Panc1 (cell line): Measurements from ENCODE around the gene MYMK. TPM values are rescaled to one million over a fixed set of nuclear protein-coding genes. Genes with fewer than 3 reads are reported as not detected.
A peak's percentile ranks its signal among the peaks of the same experiment; 100 is the strongest.

Source experiments
- ATAC-seq: fragments of 200-7000 bp; cut with Tn5 transposase; 2 replicates; pipeline ENCODE4 v1.9.1; 2020; ENCODE audit warnings: mild to moderate bottlenecking, moderate library complexity
- BruUV-seq: library from RNA; stranded (reverse); fragments of 400-500 nt; replicated peaks from 2 replicates; lab custom pipeline; 2021; lab: Mats Ljungman, UMichigan
- CTCF ChIA-PET: fragments of 300-600 bp; sonication (Branson Sonifier 250); formaldehyde crosslinking; loops from one replicate; lab custom pipeline; 2022; ENCODE audit warnings: antibody characterized with exemption; lab: Charles Lee
- POLR2A ChIA-PET: fragments of 300-600 bp; sonication (Branson Sonifier 250); formaldehyde crosslinking; loops from one replicate; lab custom pipeline; 2022; ENCODE audit warnings: antibody characterized with exemption; lab: Charles Lee
- DNase-seq: peaks from one replicate; pipeline ENCODE4 v3.0.0-alpha.2; 2010; ENCODE audit warnings: low read depth, low spot score
- H3K27ac ChIP-seq: 2 replicates; pipeline ENCODE4 v1.5.1; 2011; ENCODE audit warnings: mild to moderate bottlenecking, low read length, inconsistent platforms
- H3K27me3 ChIP-seq: fragments of 200-500 bp; sonication (Bioruptor generic); 2 replicates; pipeline ENCODE4 v1.6.0; 2014; ENCODE audit warnings: low read length, inconsistent platforms; ENCODE audit not compliant: control insufficient read depth, insufficient read depth
- H3K36me3 ChIP-seq: fragments of 200-500 bp; sonication (Bioruptor generic); 2 replicates; pipeline ENCODE4 v1.5.1; 2014; ENCODE audit warnings: inconsistent platforms, mild to moderate bottlenecking, low read length, moderate library complexity; ENCODE audit not compliant: control insufficient read depth, insufficient read depth
- H3K4me1 ChIP-seq: 2 replicates; pipeline ENCODE4 v1.5.1; 2011; ENCODE audit warnings: inconsistent platforms, mild to moderate bottlenecking, low read length, moderate library complexity; ENCODE audit not compliant: control insufficient read depth, insufficient read depth
- H3K4me3 ChIP-seq, 2 experiments: 2 replicates each; pipeline ENCODE4 v1.5.1; 2011 to 2012; ENCODE audit warnings: low read depth in 2 of 2, low read length in 2 of 2, mild to moderate bottlenecking in 2 of 2, inconsistent platforms in 1 of 2, moderate library complexity in 1 of 2
- H3K9me3 ChIP-seq: fragments of 200-500 bp; sonication (Bioruptor generic); 2 replicates; pipeline ENCODE4 v1.5.1; 2014; ENCODE audit warnings: low read depth, mild to moderate bottlenecking, inconsistent platforms, low read length, moderate library complexity; ENCODE audit not compliant: control insufficient read depth, insufficient read depth
- POLR2AphosphoS5 ChIP-seq: IDR thresholded peaks from 2 replicates; pipeline ENCODE4 v1.6.1; 2012; ENCODE audit warnings: mild to moderate bottlenecking, low read depth, low read length, moderate library complexity
- SIN3A ChIP-seq: IDR thresholded peaks from 2 replicates; pipeline ENCODE4 v1.6.1; 2012; ENCODE audit warnings: low read depth, mild to moderate bottlenecking, low read length, moderate library complexity, borderline replicate concordance; ENCODE audit not compliant: insufficient read depth
- TCF7L2 ChIP-seq: IDR thresholded peaks from 2 replicates; pipeline ENCODE4 v1.6.1; 2011; ENCODE audit warnings: mild to moderate bottlenecking, low read depth, low read length, inconsistent platforms
- in situ Hi-C: cut with HindIII; loops from 2 replicates; pipeline ENCODE4 v1.10.0; 2016; ENCODE audit warnings: low sequenced_read_pairs, low pct_unique_long_range_greater_than_20kb
- intact Hi-C: fragments of 100-400 bp; cut with micrococcal nuclease; formaldehyde crosslinking; loops from one replicate; pipeline ENCODE4 v1.10.0; 2022; ENCODE audit not compliant: unreplicated experiment
- total RNA-seq: library from RNA; stranded (reverse); gene quantifications from one replicate; pipeline ENCODE4 v1.2.1, GENCODE V29; 2021; ENCODE audit not compliant: unreplicated experiment
- TF ChIP-seq, protein P1 (sequence below): fragments of 450-650 bp; IDR thresholded peaks from 2 replicates; pipeline ENCODE4 v1.5.1; 2017; ENCODE audit warnings: mild to moderate bottlenecking
- TF ChIP-seq, protein P2 (sequence below), 2 experiments: IDR thresholded peaks; 2 replicates each; pipeline ENCODE4 v1.6.1; 2011 to 2012; ENCODE audit warnings: low read depth in 2 of 2, control low read depth in 1 of 2, low read length in 1 of 2, mild to moderate bottlenecking in 1 of 2, moderate library complexity in 1 of 2; ENCODE audit not compliant: insufficient read depth in 1 of 2

The MYMK gene
- total RNA-seq, 1 experiment from 2014 or later: not detected

DNA sequence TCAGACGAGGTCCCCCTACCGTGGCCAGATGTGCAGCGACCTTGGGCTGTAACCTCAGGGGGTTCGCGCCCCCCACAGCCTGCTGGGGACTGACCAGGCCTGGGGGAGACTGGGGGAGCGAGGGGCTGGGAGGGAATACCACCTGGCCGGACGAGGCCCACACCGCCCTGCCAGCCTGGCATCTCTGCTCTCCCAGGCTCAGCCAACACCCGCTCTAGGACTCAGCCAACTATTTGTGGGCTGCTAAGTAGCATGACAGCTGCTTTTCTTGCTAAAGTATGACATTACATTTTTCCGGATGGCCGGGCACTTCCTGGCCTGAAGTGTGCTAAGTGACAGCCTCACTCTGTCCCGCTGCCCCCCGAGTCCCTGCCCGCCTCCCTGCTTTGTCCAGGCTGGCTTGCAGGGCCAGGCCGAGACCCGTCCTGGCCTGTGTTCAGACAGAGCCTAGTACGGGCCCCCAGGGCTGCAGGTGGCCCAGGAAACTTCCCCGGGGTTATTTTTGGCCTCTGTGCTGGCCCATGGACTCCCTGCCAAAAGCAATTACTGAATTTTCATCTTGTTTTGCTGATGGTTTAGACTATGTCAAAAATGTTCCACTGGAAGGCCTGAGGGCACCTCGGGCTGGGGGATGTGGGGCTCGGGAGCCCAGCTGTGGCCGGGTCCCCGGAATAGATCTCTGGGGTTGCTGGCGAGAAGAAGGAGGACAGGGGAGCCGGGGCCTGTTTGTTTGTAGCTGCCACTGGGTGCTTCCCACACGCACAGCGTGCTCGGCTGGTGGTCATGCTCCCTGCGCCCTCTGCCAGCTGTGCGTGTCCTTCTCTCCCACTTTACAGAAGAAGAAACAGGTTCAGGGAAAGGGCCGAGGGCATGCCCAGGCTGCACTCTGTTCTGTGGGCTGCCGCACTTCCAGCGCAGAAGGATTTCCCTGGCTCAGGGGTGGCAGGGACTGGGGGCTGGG lies 32.4 kb downstream of the MYMK start:
- Histone ChIP-seq H3K27ac (no peak overlapping the region), H3K27me3 (no peaks in the 10 kb centered on the region), H3K9me3 (no peaks in the 10 kb centered on the region), H3K36me3 (no peaks in the 10 kb centered on the region), H3K4me3 (no peak overlapping the region), H3K4me1 (no peaks in the 10 kb centered on the region; the same call in 1 of the 2 replicates)
- DNase-seq: no peak
- intact Hi-C loops: no loop called here
- TF ChIP-seq TCF7L2 (no peak), POLR2AphosphoS5 (no peak)
- TF ChIP-seq, protein P1, sequence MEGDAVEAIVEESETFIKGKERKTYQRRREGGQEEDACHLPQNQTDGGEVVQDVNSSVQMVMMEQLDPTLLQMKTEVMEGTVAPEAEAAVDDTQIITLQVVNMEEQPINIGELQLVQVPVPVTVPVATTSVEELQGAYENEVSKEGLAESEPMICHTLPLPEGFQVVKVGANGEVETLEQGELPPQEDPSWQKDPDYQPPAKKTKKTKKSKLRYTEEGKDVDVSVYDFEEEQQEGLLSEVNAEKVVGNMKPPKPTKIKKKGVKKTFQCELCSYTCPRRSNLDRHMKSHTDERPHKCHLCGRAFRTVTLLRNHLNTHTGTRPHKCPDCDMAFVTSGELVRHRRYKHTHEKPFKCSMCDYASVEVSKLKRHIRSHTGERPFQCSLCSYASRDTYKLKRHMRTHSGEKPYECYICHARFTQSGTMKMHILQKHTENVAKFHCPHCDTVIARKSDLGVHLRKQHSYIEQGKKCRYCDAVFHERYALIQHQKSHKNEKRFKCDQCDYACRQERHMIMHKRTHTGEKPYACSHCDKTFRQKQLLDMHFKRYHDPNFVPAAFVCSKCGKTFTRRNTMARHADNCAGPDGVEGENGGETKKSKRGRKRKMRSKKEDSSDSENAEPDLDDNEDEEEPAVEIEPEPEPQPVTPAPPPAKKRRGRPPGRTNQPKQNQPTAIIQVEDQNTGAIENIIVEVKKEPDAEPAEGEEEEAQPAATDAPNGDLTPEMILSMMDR: no peak
- TF ChIP-seq, protein P2, sequence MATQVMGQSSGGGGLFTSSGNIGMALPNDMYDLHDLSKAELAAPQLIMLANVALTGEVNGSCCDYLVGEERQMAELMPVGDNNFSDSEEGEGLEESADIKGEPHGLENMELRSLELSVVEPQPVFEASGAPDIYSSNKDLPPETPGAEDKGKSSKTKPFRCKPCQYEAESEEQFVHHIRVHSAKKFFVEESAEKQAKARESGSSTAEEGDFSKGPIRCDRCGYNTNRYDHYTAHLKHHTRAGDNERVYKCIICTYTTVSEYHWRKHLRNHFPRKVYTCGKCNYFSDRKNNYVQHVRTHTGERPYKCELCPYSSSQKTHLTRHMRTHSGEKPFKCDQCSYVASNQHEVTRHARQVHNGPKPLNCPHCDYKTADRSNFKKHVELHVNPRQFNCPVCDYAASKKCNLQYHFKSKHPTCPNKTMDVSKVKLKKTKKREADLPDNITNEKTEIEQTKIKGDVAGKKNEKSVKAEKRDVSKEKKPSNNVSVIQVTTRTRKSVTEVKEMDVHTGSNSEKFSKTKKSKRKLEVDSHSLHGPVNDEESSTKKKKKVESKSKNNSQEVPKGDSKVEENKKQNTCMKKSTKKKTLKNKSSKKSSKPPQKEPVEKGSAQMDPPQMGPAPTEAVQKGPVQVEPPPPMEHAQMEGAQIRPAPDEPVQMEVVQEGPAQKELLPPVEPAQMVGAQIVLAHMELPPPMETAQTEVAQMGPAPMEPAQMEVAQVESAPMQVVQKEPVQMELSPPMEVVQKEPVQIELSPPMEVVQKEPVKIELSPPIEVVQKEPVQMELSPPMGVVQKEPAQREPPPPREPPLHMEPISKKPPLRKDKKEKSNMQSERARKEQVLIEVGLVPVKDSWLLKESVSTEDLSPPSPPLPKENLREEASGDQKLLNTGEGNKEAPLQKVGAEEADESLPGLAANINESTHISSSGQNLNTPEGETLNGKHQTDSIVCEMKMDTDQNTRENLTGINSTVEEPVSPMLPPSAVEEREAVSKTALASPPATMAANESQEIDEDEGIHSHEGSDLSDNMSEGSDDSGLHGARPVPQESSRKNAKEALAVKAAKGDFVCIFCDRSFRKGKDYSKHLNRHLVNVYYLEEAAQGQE (IDR thresholded peaks at IDR 0.05; ENCODE audit: insufficient read depth in 1 of 2, low read depth in 2 of 2, low read length in 1 of 2): no peak
- CTCF ChIA-PET: interaction anchor here (0.6 kb wide), 1 partner anchor 8 kb away, joined by 7 read pairs; no protein-coding TSS in a partner anchor
- POLR2A ChIA-PET: no interaction called here
- no TSS peak for BruUV-seq
- in situ Hi-C loops: no loop called here
- ATAC-seq: peak; percentile 43; the same call in 1 of the 2 replicates

GRCh38 chr9:133491656-133491925 lies 33.2 kb downstream of the MYMK start:
- POLR2A ChIA-PET: no interaction called here
- in situ Hi-C loops: no loop called here
- no peak overlapping the region for H3K4me3 ChIP-seq

More at GRCh38 chr9:133491656-133491925, 33.2 kb downstream of the MYMK start:
- DNase-seq (no peak), ATAC-seq (no peak)
- intact Hi-C loops: no loop called here
- H3K36me3 ChIP-seq: no peaks in the 10 kb centered on the region
- no peak overlapping the region for H3K27ac ChIP-seq
- CTCF ChIA-PET: no interaction called here
- no peak for TF ChIP-seq TCF7L2
- no peak for TF ChIP-seq SIN3A
- TF ChIP-seq, protein P2 (IDR thresholded peaks at IDR 0.05; ENCODE audit: insufficient read depth in 1 of 2, low read depth in 2 of 2, low read length in 1 of 2): no peak
- TF ChIP-seq, protein P1: no peak
- TF ChIP-seq POLR2AphosphoS5: no peak
- no peaks in the 10 kb centered on the region; the same call in 1 of the 2 replicates for H3K4me1 ChIP-seq
- no peaks in the 10 kb centered on the region for H3K9me3 ChIP-seq
- H3K27me3 ChIP-seq: no peaks in the 10 kb centered on the region
- BruUV-seq: no TSS peak
